K562 (cell line): Measurements from ENCODE around the gene GRB10. TPM values are rescaled to one million over a fixed set of nuclear protein-coding genes. Genes with fewer than 3 reads are reported as not detected.

ENCODE experiments used
- ATAC-seq: fragments of 200-7000 bp; cut with Tn5 transposase; 3 replicates; pipeline ENCODE4 v1.9.1; 2020; ENCODE audit warnings: moderate library complexity
- BruUV-seq: library from RNA; stranded (reverse); fragments of 400-500 nt; replicated peaks from 2 replicates; lab custom pipeline; 2021; lab: Mats Ljungman, UMichigan
- CTCF ChIA-PET: fragments of 300-600 bp; formaldehyde crosslinking; extraction: SDS; loops from one replicate; lab custom pipeline; 2021; ENCODE audit warnings: low intra/inter-chr PET ratio; lab: Yijun Ruan, JAX
- POLR2A ChIA-PET: fragments of 300-600, 350-650 bp; sonication (Branson Sonifier 250); formaldehyde crosslinking; extraction: SDS; loops from one replicate; lab custom pipeline; 2021; ENCODE audit warnings: antibody characterized with exemption, inconsistent platforms; lab: Yijun Ruan, JAX
- DNase-seq, 4 experiments: peaks; one replicate each; pipeline versions ENCODE4 v3.0.0 to v3.0.0-alpha.2; 2011 to 2018; ENCODE audit warnings: low spot score in 3 of 4, mixed read lengths in 3 of 4; ENCODE audit errors: extremely low read depth in 1 of 4
- FAIRE-seq: peaks from 2 replicates; lab custom pipeline; 2011; peaks lifted over from hg19 to GRCh38; lab: Jason Lieb, UNC
- H2AFZ ChIP-seq: 2 replicates; pipeline ENCODE4 v1.6.0; 2011; ENCODE audit warnings: low read depth, low read length, control low read depth, inconsistent platforms
- H3K27ac ChIP-seq: fragments of 200-600 bp; 3 replicates; pipeline ENCODE4 v1.8.0; 2011; ENCODE audit warnings: low read depth, mild to moderate bottlenecking, control low read depth, inconsistent platforms, low read length, moderate library complexity, mixed read lengths; ENCODE audit errors: extremely low read depth
- H3K27me3 ChIP-seq, 2 experiments: fragments of 300-600 bp in 1 of 2; 2 replicates in 1 of 2; 3 replicates in 1 of 2; pipeline versions ENCODE4 v1.6.0 to v1.8.0; 2011; ENCODE audit warnings: inconsistent platforms in 2 of 2, low read length in 2 of 2, mild to moderate bottlenecking in 1 of 2, mixed read lengths in 1 of 2, moderate library complexity in 1 of 2; ENCODE audit not compliant: control insufficient read depth in 2 of 2, insufficient read depth in 2 of 2
- H3K36me3 ChIP-seq: fragments of 300-600 bp; 3 replicates; pipeline ENCODE4 v1.8.0; 2011; ENCODE audit warnings: mild to moderate bottlenecking, low read length, inconsistent platforms; ENCODE audit not compliant: control insufficient read depth, insufficient read depth
- H3K4me1 ChIP-seq, 2 experiments: fragments of 200-600 bp in 1 of 2; replicated peaks in 1 of 2; 2 replicates in 1 of 2; 3 replicates in 1 of 2; pipeline versions ENCODE4 v1.5.1 to v1.8.0; 2011; ENCODE audit warnings: inconsistent platforms in 2 of 2, low read length in 2 of 2, mild to moderate bottlenecking in 1 of 2, mixed read lengths in 1 of 2, moderate library complexity in 1 of 2; ENCODE audit not compliant: control insufficient read depth in 2 of 2, insufficient read depth in 2 of 2
- H3K4me2 ChIP-seq: 2 replicates; pipeline ENCODE4 v1.6.1; 2011; ENCODE audit warnings: low read length, control low read depth, inconsistent platforms, mixed read lengths; ENCODE audit not compliant: insufficient read depth
- H3K4me3 ChIP-seq: fragments of 200-600 bp; sonication (generic), shearing (Covaris generic); 2 replicates; pipeline ENCODE4 v1.5.1; 2016; ENCODE audit warnings: control low read depth, inconsistent platforms
- H3K79me2 ChIP-seq: fragments of 200-600 bp; 3 replicates; pipeline ENCODE4 v1.8.0; 2011; ENCODE audit warnings: low read length, inconsistent platforms; ENCODE audit not compliant: control insufficient read depth, insufficient read depth
- H3K9ac ChIP-seq, 2 experiments: 2 replicates each; pipeline versions ENCODE4 v1.6.0 to v1.6.1; 2011; ENCODE audit warnings: low read depth in 2 of 2, low read length in 2 of 2, control low read depth in 1 of 2, inconsistent platforms in 1 of 2, mild to moderate bottlenecking in 1 of 2, mixed read lengths in 1 of 2; ENCODE audit not compliant: insufficient read depth in 1 of 2
- H3K9me1 ChIP-seq: one replicate; pipeline ENCODE4 v1.6.0; 2011; ENCODE audit warnings: inconsistent platforms, mild to moderate bottlenecking, low read length, moderate library complexity; ENCODE audit not compliant: control insufficient read depth, insufficient read depth
- H3K9me3 ChIP-seq: replicated peaks from 2 replicates; pipeline ENCODE4 v1.5.1; 2011; ENCODE audit warnings: low read depth, low read length, inconsistent platforms; ENCODE audit not compliant: control insufficient read depth, insufficient read depth
- H4K20me1 ChIP-seq: replicated peaks from 2 replicates; pipeline ENCODE4 v1.6.1; 2011; ENCODE audit warnings: low read length, inconsistent platforms, mixed read lengths; ENCODE audit not compliant: control insufficient read depth, insufficient read depth
- CHCHD3 ChIP-seq: fragments of 250-450 bp; sonication (Bioruptor Pico); IDR thresholded peaks from 2 replicates; pipeline ENCODE4 v2.1.2; 2022; ENCODE audit warnings: mild to moderate bottlenecking
- GATAD2A ChIP-seq: fragments of 450-650 bp; IDR thresholded peaks from 2 replicates; pipeline ENCODE4 v1.6.1; 2017
- ZNF507 ChIP-seq: conservative IDR thresholded peaks from 2 replicates; pipeline ENCODE4 v1.6.1; 2017; ENCODE audit warnings: missing genetic modification characterization, missing compliant biosample characterization
- WGBS: fragments of 100-300 bp; shearing (Covaris generic); methylation state at CpG from one replicate; pipeline ENCODE4 v1.1.6; 2016; ENCODE audit warnings: low coverage, mixed read lengths; ENCODE audit not compliant: insufficient coverage; ENCODE audit errors: missing lambda C conversion rate; 5-methylcytosine and 5-hydroxymethylcytosine counted together
- in situ Hi-C: fragments of 300-500 bp; cut with MboI; formaldehyde crosslinking; loops from 4 replicates; pipeline ENCODE4 v1.15.0; 2018; ENCODE audit warnings: inconsistent platforms, mixed read lengths
- intact Hi-C: fragments of 100-400 bp; cut with micrococcal nuclease; formaldehyde crosslinking; loops from 2 replicates; pipeline ENCODE4 v1.14.2; 2022
- polyA plus RNA-seq, 8 experiments: library from polyadenylated mRNA; depleted of rRNA in 4 of 8; stranded (reverse) in 5 of 8; unstranded in 3 of 8; fragments of >200 nt; fragmentation: Nextera tagmentation in 2 of 8; fragmentation: Illumina TruSeq in 1 of 8; extraction: Ambion mirVana in 2 of 8; extraction: Trizol in 1 of 8; gene quantifications; 2 replicates each; pipeline versions ENCODE4 v1.2.1 to v1.2.3, GENCODE V29; 2011 to 2014; ENCODE audit warnings: inconsistent platforms in 1 of 8, missing spikeins in 1 of 8
- total RNA-seq, 7 experiments: library from RNA; depleted of rRNA in 6 of 7; stranded (reverse); fragments of >200 nt in 6 of 7; fragmentation: Illumina TruSeq in 2 of 7; extraction: Trizol in 2 of 7; gene quantifications; 2 replicates each; pipeline versions ENCODE4 v1.2.1 to v1.2.3, GENCODE V29; 2011 to 2021; ENCODE audit warnings: low replicate concordance in 1 of 7
- TF ChIP-seq, protein P1 (sequence below): fragments of 450-650 bp; formaldehyde crosslinking; IDR thresholded peaks from 2 replicates; pipeline ENCODE4 v1.4.0; 2022; ENCODE audit warnings: missing genetic modification characterization

Gene GRB10
- total and polyA plus RNA-seq, 9 of the 15 experiments (the other 6 are each of a cell fraction or from before 2014, with no cell fraction given): 8.9 to 88.5 (median 40.7) TPM

DNA sequence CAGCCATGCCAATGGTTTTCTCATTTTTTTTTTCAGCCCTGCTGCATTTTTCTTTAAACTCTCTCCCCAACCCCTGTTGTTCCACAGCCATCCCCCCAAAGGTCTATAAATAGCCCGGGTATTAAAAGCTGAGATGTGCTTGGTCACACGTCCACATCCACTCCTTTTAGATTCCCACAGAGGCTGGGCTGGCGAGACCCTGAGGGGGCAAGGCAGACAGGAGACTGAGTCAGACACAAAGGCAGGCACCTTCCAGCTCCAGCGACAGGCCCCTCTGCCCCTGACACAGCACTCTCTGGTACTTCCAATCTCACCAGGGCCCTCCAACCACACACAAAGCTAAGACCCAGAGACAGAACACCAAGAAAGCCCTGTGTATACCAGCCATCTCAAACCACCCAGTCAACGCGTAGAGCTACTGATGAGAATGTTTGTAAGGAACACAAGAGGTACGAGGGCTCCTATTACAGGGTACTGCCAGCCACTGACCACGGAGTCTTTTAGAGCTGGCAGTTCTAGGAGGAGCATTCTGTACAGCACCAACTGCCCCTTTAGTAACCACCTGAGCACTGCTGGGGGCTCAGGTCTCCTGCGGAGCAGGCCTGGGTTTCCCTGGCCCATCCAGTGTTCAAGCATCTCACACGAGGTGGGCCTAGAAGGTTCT is 153.3 kb downstream of the GRB10 start:
- Histone ChIP-seq H3K27ac (no peak overlapping the region), H4K20me1 (peaks cover 9% of the 10 kb centered on the region; the same call in 1 of the 2 replicates), H3K4me1 (peaks cover 5 to 10% of the 10 kb centered on the region in 2 experiments; a peak in 3 of 5 replicates), H3K79me2 (peaks cover 21% of the 10 kb centered on the region), H2AFZ (no peak overlapping the region), H3K9me1 (peaks cover 8% of the 10 kb centered on the region), H3K4me2 (no peak overlapping the region), H3K36me3 (peaks cover 21% of the 10 kb centered on the region; the same call in 2 of the 3 replicates), H3K9ac (no peak overlapping the region), H3K27me3 (no peaks in the 10 kb centered on the region), H3K9me3 (0 out of 2 replicates have a peak, but pooled peaks cover 2% of the 10 kb centered on the region), H3K4me3 (no peak overlapping the region)
- 79% methylated on average over 9 of the region's 10 CpGs for WGBS
- no peak for ATAC-seq
- intact Hi-C loops: no loop called here
- TF ChIP-seq GATAD2A (no peak), CHCHD3 (CRISPR knock-in tag) (no peak), ZNF507 (tag) (no peak)
- TF ChIP-seq, protein P1, sequence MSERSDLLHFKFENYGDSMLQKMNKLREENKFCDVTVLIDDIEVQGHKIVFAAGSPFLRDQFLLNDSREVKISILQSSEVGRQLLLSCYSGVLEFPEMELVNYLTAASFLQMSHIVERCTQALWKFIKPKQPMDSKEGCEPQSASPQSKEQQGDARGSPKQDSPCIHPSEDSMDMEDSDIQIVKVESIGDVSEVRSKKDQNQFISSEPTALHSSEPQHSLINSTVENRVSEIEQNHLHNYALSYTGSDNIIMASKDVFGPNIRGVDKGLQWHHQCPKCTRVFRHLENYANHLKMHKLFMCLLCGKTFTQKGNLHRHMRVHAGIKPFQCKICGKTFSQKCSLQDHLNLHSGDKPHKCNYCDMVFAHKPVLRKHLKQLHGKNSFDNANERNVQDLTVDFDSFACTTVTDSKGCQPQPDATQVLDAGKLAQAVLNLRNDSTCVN (CRISPR knock-in tag): no peak
- no peak for DNase-seq
- ChIA-PET CTCF (no interaction called here), POLR2A (interaction anchor here (0.7 to 1.2 kb wide), 4 partner anchors 13 to 325 kb away, joined by 3 to 5 read pairs (median 3); no protein-coding TSS in a partner anchor)
- BruUV-seq: no TSS peak
- in situ Hi-C loops: no loop called here
- no peak for FAIRE-seq
